Calu3 (cell line): ENCODE data around the gene SLF2. TPM values are rescaled to one million over a fixed set of nuclear protein-coding genes. Genes with fewer than 3 reads are reported as not detected.
A peak's percentile ranks its signal among the peaks of the same experiment; 100 is the strongest.

ENCODE experiments used
- BruUV-seq: library from RNA; stranded (reverse); fragments of 400-500 nt; replicated peaks from 2 replicates; lab custom pipeline; 2021; lab: Mats Ljungman, UMichigan
- CTCF ChIA-PET: fragments of 300-600 bp; sonication (Branson Sonifier 250); formaldehyde crosslinking; loops from one replicate; lab custom pipeline; 2022; ENCODE audit warnings: antibody characterized with exemption; lab: Charles Lee
- DNase-seq: peaks from one replicate; pipeline ENCODE4 v3.0.0; 2022
- H3K27ac Mint-ChIP-seq: one replicate; pipeline ENCODE4 v1.8.0; 2022; ENCODE audit warnings: mixed read lengths; ENCODE audit not compliant: unreplicated experiment
- H3K27me3 Mint-ChIP-seq: one replicate; pipeline ENCODE4 v1.8.0; 2022; ENCODE audit warnings: mixed read lengths; ENCODE audit not compliant: unreplicated experiment
- H3K36me3 Mint-ChIP-seq: one replicate; pipeline ENCODE4 v1.8.0; 2022; ENCODE audit warnings: mild to moderate bottlenecking, moderate library complexity, mixed read lengths; ENCODE audit not compliant: insufficient read depth, unreplicated experiment
- H3K4me1 Mint-ChIP-seq: one replicate; pipeline ENCODE4 v1.8.0; 2022; ENCODE audit warnings: mild to moderate bottlenecking, low read depth, mixed read lengths; ENCODE audit not compliant: unreplicated experiment
- H3K4me3 Mint-ChIP-seq: one replicate; pipeline ENCODE4 v1.8.0; 2022; ENCODE audit warnings: mild to moderate bottlenecking, low read depth, moderate library complexity, mixed read lengths; ENCODE audit not compliant: unreplicated experiment
- H3K9me3 Mint-ChIP-seq: one replicate; pipeline ENCODE4 v1.8.0; 2022; ENCODE audit warnings: low read depth, mixed read lengths; ENCODE audit not compliant: unreplicated experiment
- CTCF ChIP-seq: fragments of 200-600 bp; IDR thresholded peaks from one replicate; pipeline ENCODE4 v1.8.0; 2022; ENCODE audit warnings: antibody characterized with exemption; ENCODE audit not compliant: unreplicated experiment
- intact Hi-C: fragments of 100-400 bp; cut with micrococcal nuclease; formaldehyde crosslinking; loops from one replicate; pipeline ENCODE4 v1.10.0; 2022; ENCODE audit not compliant: unreplicated experiment
- total RNA-seq: library from RNA; stranded (reverse); gene quantifications from 2 replicates; pipeline ENCODE4 v1.2.3, GENCODE V29; 2022

The SLF2 gene
- total RNA-seq, 1 experiment from 2014 or later: 18.3 TPM

GRCh38 chr10:100995181-100995580 is 82.4 kb downstream of the SLF2 start:
- H3K4me3 Mint-ChIP-seq: no peak overlapping the region

GRCh38 chr10:100996678-100997359 is 84.1 kb downstream of the SLF2 start:
- Mint-ChIP-seq H3K27me3 (no peaks in the 10 kb centered on the region), H3K4me3 (peak overlapping the region; percentile 70), H3K9me3 (no peaks in the 10 kb centered on the region), H3K27ac (no peak overlapping the region), H3K4me1 (peaks cover 14% of the 10 kb centered on the region), H3K36me3 (peaks cover 61% of the 10 kb centered on the region)
- CTCF ChIA-PET: interaction anchor here (0.9 to 1.2 kb wide), 5 partner anchors 15 to 44 kb away, joined by 3 to 5 read pairs (median 3); partner anchors contain the start of gene SEMA4G
- DNase-seq: peak; percentile 45
- TF ChIP-seq CTCF: no peak
- intact Hi-C loops: loop anchor here (2.0 kb wide), 1 partner anchor 16 kb away; no protein-coding TSS in a partner anchor
- no TSS peak for BruUV-seq

More at GRCh38 chr10:100995181-100995580, 82.4 kb downstream of the SLF2 start:
- Mint-ChIP-seq H3K9me3 (no peaks in the 10 kb centered on the region), H3K27me3 (no peaks in the 10 kb centered on the region), H3K27ac (no peak overlapping the region), H3K4me1 (peaks cover 14% of the 10 kb centered on the region), H3K36me3 (peaks cover 65% of the 10 kb centered on the region)
- intact Hi-C loops: no loop called here
- DNase-seq: no peak
- CTCF ChIA-PET: interaction anchor here (0.7 kb wide), 1 partner anchor 1460 kb away, joined by 3 read pairs; no protein-coding TSS in a partner anchor
- TF ChIP-seq CTCF: no peak
- BruUV-seq: no TSS peak

GRCh38 chr10:100997360-100998182 is 84.8 kb downstream of the SLF2 start:
- peak overlapping the region; percentile 69 for H3K27ac Mint-ChIP-seq
- BruUV-seq: no TSS peak
- no peaks in the 10 kb centered on the region for H3K9me3 Mint-ChIP-seq
- intact Hi-C loops: loop anchor here (2.0 kb wide), 1 partner anchor 15 kb away; no protein-coding TSS in a partner anchor
- CTCF ChIA-PET: interaction anchor here (0.6 to 1.5 kb wide), 8 partner anchors 14 to 461 kb away, joined by 3 to 17 read pairs (median 4); partner anchors contain the start of gene SEMA4G
- peak; percentile 89 for DNase-seq
- H3K27me3 Mint-ChIP-seq: no peaks in the 10 kb centered on the region
- peak overlapping the region; percentile 70 for H3K4me3 Mint-ChIP-seq
- TF ChIP-seq CTCF: peak; percentile 80
- peaks cover 14% of the 10 kb centered on the region for H3K4me1 Mint-ChIP-seq
- H3K36me3 Mint-ChIP-seq: peaks cover 61% of the 10 kb centered on the region

GRCh38 chr10:100998183-100998990 is 85.6 kb downstream of the SLF2 start:
- peak; percentile 67 for DNase-seq
- Mint-ChIP-seq H3K27ac (peak overlapping the region; percentile 69), H3K9me3 (no peaks in the 10 kb centered on the region), H3K27me3 (no peaks in the 10 kb centered on the region), H3K36me3 (peaks cover 61% of the 10 kb centered on the region), H3K4me3 (peak overlapping the region; percentile 70), H3K4me1 (peaks cover 14% of the 10 kb centered on the region)
- TF ChIP-seq CTCF: no peak
- CTCF ChIA-PET: interaction anchor here (0.6 to 1.5 kb wide), 3 partner anchors 13 to 462 kb away, joined by 5 to 17 read pairs (median 8); no protein-coding TSS in a partner anchor
- intact Hi-C loops: no loop called here
- BruUV-seq: no TSS peak
